ENCODE measurements around the gene CDKAL1. TPM values are rescaled to one million over a fixed set of nuclear protein-coding genes. Genes with fewer than 3 reads are reported as not detected.

Gene CDKAL1
- polyA plus RNA-seq, 1 donor, result 25.5 TPM

DNA sequence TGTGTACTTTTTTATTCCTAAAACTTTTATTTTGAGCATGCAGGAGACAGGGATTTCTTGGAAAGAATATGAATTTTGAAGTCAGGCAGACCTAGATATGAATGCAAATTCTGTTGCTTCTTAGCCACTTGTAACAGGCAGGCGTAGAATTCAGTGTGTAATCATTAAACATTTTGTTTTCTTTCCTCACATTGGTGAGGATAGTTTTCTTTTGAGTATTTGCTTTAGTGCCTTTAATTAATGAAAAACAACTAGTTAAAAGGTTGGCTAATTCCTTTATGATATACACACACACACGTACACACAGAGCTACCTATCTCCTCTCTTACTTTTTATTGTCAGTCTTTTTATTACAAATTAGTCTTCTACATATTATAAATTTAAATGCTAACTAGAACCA is 342.3 kb downstream of the CDKAL1 start:
- no peak for DNase-seq

DNA sequence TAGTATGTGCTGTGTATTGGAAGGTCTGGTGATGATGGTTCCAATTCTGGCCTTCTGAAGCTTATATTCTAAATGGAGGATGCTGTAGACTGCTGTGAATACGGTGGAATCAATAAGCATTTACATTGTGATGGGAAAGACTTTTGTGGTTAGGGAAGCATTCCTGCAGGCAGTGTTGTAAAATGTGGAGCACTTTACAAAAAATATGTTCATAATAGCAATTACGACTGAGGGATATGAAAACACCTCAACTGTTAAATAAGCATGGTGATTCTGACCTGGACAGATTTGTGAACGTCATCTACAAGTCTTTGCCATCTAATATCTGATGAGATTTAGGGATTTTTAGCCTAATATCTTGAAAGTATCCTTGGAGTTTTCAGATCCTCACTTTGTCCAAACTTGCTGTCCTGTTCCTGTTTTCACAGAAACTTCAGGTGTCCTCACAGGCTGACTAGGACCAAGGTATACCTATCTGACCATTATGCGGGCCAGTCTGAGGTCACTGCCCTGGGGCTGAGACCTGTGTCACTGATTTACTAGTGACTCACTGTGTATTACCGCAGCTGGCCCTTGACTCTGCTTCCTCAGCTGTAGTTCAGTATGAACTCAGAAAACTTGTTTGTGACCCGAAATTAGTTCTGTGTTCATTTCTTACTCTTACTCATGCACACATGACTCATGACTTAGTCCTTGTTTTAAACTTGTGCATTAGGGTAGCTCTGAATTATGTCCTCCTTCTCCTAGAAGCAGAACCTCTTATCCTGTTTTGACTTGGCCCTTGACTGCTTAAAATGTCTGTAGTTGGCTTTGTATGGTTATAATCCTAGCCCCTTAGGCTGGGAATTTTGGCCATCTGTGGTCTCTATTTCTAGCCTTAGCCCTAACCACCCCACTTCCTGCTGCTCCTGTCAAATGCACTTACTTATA is 343.0 kb downstream of the CDKAL1 start:
- DNase-seq, result no peak

DNA sequence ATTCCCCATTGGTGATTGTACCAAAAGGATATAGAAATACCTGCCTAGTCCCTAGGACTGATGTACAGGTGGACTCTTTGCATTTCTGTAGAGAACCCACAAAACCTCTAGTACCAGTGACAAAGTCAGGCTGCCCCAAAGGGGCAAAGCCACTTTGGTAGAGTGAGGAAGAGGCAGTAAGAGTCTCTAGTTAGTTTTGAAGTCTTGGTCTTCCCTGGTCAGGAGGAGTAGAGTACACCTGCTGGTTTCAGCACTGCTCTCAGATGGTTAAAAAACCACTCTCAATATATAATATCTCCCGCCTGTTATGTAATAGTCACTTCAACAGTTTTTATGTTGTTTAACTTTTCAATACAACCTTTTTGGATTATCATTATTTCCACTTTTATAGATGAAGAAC is 344.9 kb downstream of the CDKAL1 start:
- no peak for DNase-seq

DNA sequence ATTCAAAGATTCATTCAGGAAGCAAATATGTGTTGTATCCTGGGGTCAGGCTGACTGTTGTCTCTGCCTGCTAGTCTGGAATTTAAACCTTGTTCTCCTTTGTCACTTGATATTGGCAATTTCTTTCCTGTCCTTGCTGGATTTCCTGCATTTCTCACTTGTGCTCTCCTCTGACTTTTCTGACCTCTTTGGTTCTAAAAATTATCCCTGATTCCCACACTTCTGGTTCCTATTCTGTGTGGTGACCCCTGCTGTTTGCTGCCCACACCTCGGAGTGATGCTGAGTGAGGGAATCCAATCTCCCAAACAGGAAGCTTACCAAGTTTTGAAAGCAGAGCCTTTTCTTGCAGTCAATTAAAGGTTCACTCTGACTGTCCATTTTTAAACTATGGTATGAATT is 345.3 kb downstream of the CDKAL1 start:
- no peak for DNase-seq

DNA sequence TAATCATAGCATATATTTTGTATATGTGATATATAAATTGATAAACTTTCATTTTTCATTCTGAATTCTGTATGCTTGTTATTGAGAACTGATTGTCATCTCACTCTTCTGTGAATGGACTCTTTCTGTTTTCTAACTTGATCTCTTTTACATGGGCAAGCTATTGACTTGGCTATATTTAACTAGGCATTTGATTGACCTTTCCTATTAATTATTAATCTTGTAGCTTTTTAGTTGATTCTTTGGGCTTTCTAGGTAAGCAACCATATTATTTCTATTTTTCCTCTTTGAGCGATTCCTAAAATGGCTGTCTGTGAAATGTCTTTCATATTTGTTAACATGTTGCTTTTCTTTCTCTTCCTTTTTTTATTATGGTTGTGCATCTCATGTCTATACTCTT is 347.1 kb downstream of the CDKAL1 start:
- DNase-seq, result no peak

DNA sequence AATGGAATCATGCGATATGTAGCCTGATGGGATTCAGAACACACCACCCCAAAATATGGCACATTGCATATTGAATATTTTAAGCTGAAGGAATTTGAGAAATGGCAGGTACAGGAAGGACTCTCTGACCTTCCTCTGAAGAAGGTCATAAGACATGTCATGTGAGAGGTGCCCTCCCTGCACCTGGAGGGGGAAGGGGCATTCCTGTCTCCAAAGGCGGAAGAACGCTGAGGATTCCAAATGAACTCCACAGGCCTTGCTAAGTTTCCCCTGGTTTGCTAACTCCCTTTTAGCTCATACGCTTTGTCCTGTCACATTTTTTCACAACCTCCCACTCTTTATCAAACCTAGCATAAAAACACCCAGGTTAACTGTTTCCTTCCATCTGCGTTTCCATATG is 347.8 kb downstream of the CDKAL1 start:
- no peak for DNase-seq

DNA sequence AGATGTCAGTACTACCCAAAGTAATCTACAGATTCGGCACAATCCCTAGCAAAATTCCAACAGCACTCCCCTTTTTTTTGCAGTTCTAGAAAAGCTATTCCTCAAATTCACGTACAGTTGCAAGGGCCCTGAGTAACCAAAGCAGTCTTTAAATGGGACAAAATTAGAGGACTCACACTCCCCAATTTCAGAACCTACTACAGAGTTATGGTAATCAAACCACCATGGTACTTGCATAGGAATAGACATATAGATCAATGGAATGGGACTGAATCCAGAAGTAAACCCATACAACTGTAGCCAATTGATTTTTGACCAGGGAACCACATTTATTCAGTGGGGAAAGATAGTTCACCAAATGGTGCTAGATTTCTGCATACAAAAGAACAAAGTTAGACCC is 350.8 kb downstream of the CDKAL1 start:
- DNase-seq, result no peak

DNA sequence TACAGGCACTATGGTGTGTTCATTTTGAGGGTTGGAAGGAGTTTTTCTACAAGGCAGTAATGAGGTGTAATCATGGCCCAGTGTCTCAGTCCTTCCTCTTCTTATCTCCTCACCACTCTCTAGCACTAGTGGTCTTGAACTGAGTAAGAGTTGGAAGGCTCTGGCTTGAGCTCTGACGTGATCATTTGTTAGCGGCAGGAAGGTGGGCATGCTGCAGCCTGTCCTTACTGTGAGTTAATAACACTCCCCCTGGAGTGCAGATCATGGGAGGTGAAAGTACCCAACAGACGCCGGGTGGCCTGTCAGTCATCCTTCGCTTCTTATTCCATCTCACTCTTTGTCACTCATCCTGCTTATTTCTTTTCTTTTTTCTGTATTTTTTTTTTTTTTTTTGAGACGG is 356.9 kb downstream of the CDKAL1 start:
- DNase-seq, result no peak

DNA sequence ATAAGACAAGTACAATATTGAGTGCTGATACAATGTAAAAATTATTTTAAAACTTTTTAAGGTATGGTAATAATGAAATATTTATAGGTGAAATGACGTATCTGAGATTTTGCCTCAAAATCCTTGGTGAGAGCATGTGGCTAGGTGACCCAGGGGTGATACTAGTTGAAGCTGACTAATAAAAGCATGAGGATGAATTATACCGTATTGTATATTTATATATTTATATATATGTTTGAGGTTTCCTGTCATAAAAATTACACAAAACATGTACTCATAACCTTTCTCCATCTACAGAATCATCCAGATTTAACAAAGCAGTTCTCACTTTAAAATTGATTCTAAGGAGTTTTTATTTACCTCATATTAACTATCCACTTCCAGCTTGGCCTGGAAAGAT is 358.1 kb downstream of the CDKAL1 start:
- no peak for DNase-seq

DNA sequence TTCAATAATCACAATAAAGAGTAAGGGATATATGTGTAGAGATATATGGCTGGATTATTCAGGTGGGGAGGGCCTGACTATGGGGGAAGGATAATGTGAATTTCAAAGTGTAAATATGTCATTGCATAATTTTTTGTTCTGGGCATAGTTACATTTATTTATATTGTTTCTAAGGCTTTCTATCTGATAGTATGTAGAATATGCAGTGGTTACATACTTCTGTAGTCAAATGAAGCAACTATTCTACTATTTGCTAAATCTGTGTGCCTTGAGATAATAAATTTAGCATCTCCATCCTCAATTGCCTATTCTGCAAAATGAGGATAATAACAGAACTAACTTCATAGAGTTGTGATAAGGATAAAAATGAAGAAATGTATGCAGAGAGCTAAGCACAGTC is 359.2 kb downstream of the CDKAL1 start:
- no peak for DNase-seq

DNA sequence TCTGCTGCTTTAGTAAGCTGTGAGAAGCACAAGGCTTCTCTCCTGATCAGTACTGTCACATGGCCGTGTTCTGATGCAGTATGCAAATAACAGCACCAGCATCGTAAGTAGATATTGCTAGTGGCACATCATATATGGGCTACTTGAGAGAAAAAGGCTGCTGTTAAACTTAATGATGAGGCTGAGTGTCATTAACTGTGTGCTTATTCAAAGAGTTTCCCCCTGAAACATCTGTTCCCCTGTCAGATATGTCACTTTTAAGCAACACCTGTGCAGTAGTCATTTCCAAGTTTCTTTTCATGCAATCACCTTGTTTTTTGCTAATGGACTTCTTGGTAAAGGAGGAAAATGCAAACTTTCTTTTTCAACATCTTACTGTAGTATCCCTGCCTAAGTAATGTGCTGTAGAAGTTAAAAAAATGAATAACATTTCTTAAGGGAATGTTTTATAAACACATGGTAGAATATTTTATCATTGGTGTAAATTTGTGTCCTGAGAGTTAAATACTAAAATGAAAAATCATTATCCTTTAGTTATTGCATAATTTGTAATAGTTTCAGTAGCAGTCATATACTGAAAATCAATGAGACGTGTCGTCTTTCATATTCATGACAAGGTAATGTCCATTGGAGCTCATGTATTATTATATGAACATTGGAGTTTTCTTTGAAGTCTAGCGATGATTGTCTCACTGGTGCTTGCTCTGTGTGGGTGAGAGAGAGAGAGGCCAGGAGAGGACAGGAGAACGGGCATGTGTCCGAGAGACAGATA is 366.3 kb downstream of the CDKAL1 start:
- no peak for DNase-seq

DNA sequence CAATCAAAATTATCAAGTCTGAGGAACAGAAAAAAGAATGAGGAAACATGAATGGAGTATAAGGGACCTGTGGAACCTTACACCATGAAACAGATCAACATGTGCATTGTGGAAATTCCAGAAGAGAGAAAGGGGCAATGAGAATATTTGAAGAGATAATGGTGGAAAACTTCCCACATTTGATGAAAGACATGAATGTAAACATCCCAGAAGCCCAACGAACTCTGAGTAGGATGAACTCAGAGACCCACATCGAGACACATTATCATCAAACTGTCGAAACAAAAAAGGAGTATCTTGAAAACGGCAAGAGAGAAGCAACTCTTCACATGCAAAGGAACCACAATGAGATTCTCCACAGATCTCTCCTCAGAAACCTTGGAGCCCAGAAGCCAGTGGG is 371.1 kb downstream of the CDKAL1 start:
- DNase-seq, result no peak

DNA sequence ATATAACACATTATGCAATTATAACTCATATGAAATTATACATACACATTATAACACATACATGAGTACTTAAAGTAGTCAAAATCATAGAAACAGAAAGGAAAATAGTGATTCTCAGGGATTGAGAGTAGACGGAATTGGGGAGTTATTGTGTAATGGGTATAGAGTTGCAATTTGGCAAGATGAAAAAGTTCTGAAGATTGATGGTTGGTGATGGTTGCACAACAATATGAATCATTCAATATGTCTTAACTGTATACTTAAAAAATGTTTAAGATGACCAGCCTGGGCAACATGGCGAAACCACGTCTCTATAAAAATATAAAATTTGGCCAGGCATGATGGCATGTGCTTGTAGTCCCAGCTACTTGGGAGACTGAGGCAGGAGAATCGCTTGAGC is 372.7 kb downstream of the CDKAL1 start:
- DNase-seq, result no peak

DNA sequence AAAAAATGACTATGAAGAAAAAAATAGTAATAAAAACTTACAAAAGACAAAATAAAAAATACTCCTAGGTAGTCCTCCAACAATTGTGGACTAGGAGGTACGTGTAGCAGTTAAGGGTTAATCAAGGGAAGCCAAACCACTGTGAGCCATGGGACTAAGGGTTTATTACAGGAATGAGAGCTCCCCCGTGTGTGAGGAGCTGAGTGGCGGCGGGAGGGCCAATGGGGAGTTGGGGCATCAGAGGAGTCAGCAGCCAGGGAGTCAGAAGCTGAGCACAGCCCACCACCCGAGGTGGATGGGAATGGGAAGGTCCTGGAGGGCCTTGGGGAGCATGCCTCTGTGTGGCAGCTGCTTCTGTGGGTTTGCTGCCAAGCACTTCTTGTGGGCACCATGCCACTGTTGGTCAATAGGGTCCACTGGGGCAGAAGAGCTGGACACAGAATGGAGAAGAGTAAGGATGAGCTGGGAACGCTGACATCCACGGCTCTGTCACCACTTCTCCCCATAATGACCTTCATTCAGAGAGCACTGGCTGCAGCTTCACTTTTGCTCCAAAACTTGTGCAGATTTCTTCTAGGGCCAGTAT is 373.3 kb downstream of the CDKAL1 start:
- DNase-seq, result no peak

DNA sequence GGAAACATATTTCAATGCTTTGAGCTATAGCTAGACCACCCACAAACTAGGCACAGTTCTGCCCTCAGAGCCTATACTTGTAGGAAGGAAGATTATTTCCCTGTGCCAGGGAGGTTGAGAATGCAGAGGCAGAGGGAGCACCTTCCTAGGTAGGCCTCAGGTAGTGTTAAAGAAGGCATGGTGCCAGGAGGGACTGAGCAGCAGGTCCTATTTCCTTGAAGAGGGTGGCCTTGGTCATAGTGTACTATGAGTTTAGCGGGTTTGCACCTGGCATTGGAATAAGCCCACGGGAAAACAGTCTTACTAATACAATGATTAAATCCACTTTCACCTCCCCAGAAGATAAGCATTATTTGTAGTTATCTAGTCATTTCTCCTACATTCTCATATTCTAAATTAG is 375.4 kb downstream of the CDKAL1 start:
- no peak for DNase-seq

DNA sequence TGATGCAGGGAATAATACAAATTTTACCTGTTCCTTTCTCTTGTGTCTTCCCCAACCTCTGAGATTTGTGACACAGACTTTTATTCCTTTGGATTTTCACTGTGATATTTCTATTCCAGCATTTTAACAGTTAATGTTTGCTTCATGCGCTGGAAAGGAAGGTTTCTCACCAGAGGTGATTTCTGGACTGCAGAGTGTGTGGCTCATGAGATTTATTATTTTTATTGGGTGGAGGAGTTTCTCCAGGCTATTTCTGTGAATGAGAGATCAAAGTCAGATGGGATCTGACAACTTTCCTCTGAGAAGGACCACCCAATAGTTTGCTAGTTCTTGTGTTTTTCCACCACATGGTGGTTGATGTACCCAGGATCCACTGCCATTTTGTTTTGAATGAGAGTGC is 377.5 kb downstream of the CDKAL1 start:
- DNase-seq, result peak; percentile 26

DNA sequence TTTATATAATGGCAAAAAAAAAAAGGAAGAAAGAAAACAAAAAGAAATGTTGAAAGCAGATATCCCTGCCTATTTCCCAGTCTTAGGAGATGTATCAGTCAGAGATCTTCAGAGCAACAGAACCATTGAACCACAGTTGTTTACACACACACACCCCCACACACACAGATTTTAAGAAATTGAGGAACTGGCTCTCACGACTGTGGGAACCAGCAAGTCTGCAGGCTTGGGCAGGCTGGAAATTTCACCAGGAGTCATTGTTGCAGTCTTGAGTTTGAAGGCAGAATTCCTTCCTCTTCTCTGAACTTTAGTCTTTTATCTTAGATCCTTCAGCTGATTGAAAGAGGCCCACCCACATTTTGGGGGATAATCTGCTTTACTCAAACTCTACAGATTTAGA is 380.9 kb downstream of the CDKAL1 start:
- no peak for DNase-seq

DNA sequence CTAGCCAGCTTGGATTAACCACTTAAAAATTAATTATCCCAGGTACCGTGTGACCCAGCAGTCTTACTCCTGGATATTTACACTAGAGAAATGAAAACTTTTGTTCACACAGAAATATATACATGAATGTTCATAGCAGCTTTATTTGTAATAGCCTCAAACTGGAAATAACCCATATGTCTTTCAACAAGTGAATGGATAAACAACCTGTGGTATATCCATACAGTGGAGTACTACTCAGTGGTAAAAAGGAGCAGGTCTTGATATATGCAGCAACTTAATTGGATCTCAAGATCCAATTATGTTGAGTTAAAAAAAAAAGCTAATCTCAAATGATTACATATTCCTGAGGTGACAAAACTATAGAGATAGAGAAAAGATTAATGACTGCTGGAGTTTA is 381.4 kb downstream of the CDKAL1 start:
- DNase-seq, result no peak

DNA sequence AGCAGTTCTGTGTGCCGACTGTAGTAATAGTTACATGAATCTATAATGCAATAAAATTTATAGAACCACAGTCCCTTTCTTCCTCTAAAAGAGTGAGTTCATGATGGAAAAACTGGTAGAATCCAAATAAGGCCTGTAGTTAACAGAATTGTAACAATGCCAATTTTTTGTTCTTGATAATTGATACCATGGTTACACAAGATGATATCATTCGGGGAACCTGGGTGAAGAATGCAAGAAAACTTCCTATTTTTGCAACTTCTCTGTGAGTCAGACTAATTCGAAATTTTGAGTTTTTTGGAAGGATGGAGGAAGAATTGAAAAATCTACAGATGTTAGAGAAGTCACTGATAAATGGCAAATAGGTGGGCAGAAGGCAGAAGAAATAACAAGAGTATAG is 381.8 kb downstream of the CDKAL1 start:
- no peak for DNase-seq

DNA sequence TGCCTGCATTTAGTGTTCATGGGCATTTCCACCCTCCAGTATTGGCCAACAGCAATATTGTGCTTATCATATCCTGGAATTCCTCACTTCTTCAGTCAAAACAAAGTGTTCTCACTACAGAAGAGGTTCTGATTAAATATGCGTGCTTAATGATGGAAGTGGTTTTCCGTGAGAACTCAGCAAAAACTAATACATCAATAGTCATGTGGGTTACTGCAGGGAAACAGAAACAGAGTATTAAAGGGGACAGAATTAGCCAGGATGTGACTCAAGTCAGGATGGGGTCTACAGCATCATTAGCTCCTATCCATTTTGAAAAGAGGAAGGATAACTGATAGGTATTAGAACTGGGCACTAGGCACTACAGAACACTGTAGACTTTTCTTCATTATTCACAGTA is 384.6 kb downstream of the CDKAL1 start:
- no peak for DNase-seq

DNA sequence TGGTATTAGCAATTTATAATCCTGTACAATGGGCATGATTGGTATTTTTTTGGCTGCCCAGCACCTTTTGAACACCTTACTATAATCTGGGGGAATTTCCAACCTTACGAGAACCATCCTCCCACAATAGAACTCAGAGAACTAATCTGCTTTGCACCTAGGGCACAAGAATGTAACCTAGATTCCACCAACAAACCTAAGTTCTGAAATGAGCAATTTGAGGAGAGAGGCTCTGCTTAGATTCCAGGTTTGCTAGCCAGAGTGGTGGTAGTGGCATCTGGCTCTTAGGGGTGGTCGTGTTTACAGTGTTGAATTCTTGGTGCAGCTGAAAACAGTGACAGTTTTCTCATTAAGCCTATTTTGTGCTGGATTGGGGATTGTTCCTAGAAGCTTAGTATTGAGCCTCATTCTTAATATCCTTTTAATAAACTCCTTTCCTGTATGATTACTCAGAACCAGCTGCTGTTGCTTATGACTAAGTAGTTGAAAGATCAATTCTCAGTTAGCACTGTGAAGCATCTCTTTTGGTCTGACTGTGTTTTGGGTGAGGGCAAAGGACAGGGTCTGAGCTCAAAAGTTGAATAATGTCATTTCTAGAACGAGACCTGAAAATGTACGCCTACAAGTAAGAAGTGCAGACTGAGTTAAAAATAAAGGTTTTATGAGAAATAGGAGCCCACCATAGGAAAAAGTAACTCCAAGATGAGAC is 385.6 kb downstream of the CDKAL1 start:
- DNase-seq, result no peak

DNA sequence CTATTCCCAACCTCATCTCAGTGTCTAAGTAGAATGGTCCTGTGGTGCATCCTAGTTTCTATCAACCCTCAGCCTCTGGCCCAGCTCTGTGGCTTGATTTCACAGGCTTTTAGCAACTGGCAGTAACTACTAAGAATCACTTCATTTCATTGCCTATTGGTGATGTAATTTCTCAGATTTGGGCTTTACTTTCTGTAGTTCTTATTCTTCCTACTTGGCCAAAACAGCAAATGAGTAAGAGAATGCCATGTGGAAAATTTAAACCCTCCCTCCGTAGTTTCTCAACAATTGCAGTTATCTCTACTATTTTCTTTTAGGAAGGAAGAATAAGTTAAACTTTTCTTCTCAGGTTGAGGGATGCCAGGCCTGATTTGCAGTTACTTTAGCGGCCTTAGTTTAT is 387.3 kb downstream of the CDKAL1 start:
- DNase-seq, result no peak

DNA sequence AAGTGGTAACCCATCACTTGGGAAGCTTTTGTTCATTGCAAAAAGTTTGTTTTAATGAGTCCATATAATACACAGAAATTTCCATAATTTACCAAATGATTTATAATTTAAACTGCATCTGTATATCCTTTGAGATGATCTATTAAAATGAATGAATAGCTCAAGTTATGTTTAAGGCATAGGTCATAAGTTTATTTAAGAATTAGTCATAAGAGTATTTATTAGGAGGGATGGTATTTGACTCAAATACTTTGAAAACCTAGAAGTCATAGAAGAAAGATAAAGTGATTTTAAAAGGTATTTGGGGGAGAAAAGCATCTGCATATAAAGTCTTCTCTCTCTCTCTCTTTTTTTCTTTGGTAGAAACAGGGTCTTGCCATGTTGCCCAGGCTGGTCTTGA is 388.5 kb downstream of the CDKAL1 start:
- no peak for DNase-seq

All from left kidney (tissue), 2 donors.